GM12878 (cell line): ENCODE data around the gene GLRX2. TPM values are rescaled to one million over a fixed set of nuclear protein-coding genes. Genes with fewer than 3 reads are reported as not detected.

ENCODE experiments used
- ATAC-seq: fragments of 200-7000 bp; cut with Tn5 transposase; 3 replicates; pipeline ENCODE4 v1.9.1; 2020; ENCODE audit warnings: mild to moderate bottlenecking, moderate library complexity
- BruUV-seq: library from RNA; stranded (reverse); fragments of 400-500 nt; replicated peaks from 2 replicates; lab custom pipeline; 2021; lab: Mats Ljungman, UMichigan
- CTCF ChIA-PET: fragments of 300-600 bp; sonication (Branson Sonifier 250); formaldehyde crosslinking; extraction: SDS; loops from one replicate; lab custom pipeline; 2021; ENCODE audit warnings: inconsistent platforms; lab: Yijun Ruan, JAX
- POLR2A ChIA-PET: fragments of 350-600 bp; formaldehyde crosslinking; extraction: SDS; loops from one replicate; lab custom pipeline; 2021; ENCODE audit warnings: inconsistent platforms; lab: Charles Lee
- RAD21 ChIA-PET: fragments of 300-600 bp; sonication (Branson Sonifier 250); formaldehyde crosslinking; loops from one replicate; lab custom pipeline; 2023; ENCODE audit warnings: antibody characterized with exemption; ENCODE audit not compliant: unreplicated experiment; lab: Charles Lee
- SMC1A ChIA-PET: fragments of 300-600 bp; sonication (Branson Sonifier 250); formaldehyde crosslinking; loops from one replicate; lab custom pipeline; 2023; ENCODE audit not compliant: unreplicated experiment, uncharacterized antibody; lab: Charles Lee
- DNase-seq: peaks from one replicate; pipeline ENCODE4 v3.0.0-alpha.2; 2011; ENCODE audit warnings: low read depth, low spot score
- FAIRE-seq: peaks from 3 replicates; lab custom pipeline; 2011; peaks lifted over from hg19 to GRCh38; lab: Jason Lieb, UNC
- H2AFZ ChIP-seq: 2 replicates; pipeline ENCODE4 v1.6.0; 2011; ENCODE audit warnings: low read depth, low read length, control low read depth; ENCODE audit not compliant: control insufficient read depth
- H3K27ac ChIP-seq: 2 replicates; pipeline ENCODE4 v1.5.1; 2011; ENCODE audit warnings: control low read depth; ENCODE audit not compliant: control insufficient read depth, insufficient read depth
- H3K27me3 ChIP-seq, 2 experiments: replicated peaks in 1 of 2; 2 replicates each; pipeline versions ENCODE4 v1.6.0 to v1.6.1; 2011; ENCODE audit warnings: low read length in 1 of 2; ENCODE audit not compliant: control insufficient read depth in 2 of 2, insufficient read depth in 2 of 2
- H3K36me3 ChIP-seq, 2 experiments: 2 replicates each; pipeline ENCODE4 v1.5.1; 2011; ENCODE audit warnings: low read length in 1 of 2; ENCODE audit not compliant: control insufficient read depth in 2 of 2, insufficient read depth in 2 of 2
- H3K4me1 ChIP-seq: 2 replicates; pipeline ENCODE4 v1.6.1; 2011; ENCODE audit warnings: mild to moderate bottlenecking, low read length, moderate library complexity, mixed read lengths; ENCODE audit not compliant: control insufficient read depth, insufficient read depth
- H3K4me2 ChIP-seq: 2 replicates; pipeline ENCODE4 v1.6.0; 2011; ENCODE audit warnings: control low read depth; ENCODE audit not compliant: control insufficient read depth, insufficient read depth
- H3K4me3 ChIP-seq: fragments of 200-600 bp; sonication (generic); 2 replicates; pipeline ENCODE4 v1.5.1; 2016
- H3K79me2 ChIP-seq: 2 replicates; pipeline ENCODE4 v1.6.0; 2011; ENCODE audit warnings: low read length; ENCODE audit not compliant: control insufficient read depth, insufficient read depth
- H3K9ac ChIP-seq: 2 replicates; pipeline ENCODE4 v1.8.0; 2011; ENCODE audit warnings: low read length, control low read depth, mixed read lengths; ENCODE audit not compliant: control insufficient read depth, insufficient read depth
- H3K9me3 ChIP-seq: replicated peaks from 3 replicates; pipeline ENCODE4 v1.5.1; 2011; ENCODE audit warnings: mild to moderate bottlenecking, low read length; ENCODE audit not compliant: control insufficient read depth, insufficient read depth
- H4K20me1 ChIP-seq: 2 replicates; pipeline ENCODE4 v1.6.0; 2011; ENCODE audit not compliant: control insufficient read depth, insufficient read depth
- BACH1 ChIP-seq: fragments of 450-650 bp; IDR thresholded peaks from 2 replicates; pipeline ENCODE4 v1.6.1; 2017; ENCODE audit warnings: mild to moderate bottlenecking, borderline replicate concordance
- CBFB ChIP-seq: IDR thresholded peaks from 2 replicates; pipeline ENCODE4 v1.6.1; 2016; ENCODE audit warnings: antibody characterized with exemption, low read depth
- CREB1 ChIP-seq: IDR thresholded peaks from 2 replicates; pipeline ENCODE4 v1.6.1; 2012; ENCODE audit warnings: low read depth, mild to moderate bottlenecking, inconsistent platforms
- MTA3 ChIP-seq: IDR thresholded peaks from 2 replicates; pipeline ENCODE4 v1.6.1; 2012; ENCODE audit warnings: low read length, inconsistent platforms, borderline replicate concordance
- POLR2AphosphoS2 ChIP-seq: IDR thresholded peaks from 2 replicates; pipeline ENCODE4 v1.6.1; 2011; ENCODE audit warnings: low read depth, mild to moderate bottlenecking, low read length, improper control_type of control experiment, moderate library complexity
- POLR2AphosphoS5 ChIP-seq: IDR thresholded peaks from 2 replicates; pipeline ENCODE4 v1.6.1; 2011; ENCODE audit warnings: mild to moderate bottlenecking, low read length, inconsistent platforms
- SUZ12 ChIP-seq: fragments of 200-600 bp; sonication (generic); IDR thresholded peaks from one replicate; pipeline ENCODE4 v1.6.1; 2018; ENCODE audit warnings: antibody characterized with exemption, mild to moderate bottlenecking; ENCODE audit not compliant: unreplicated experiment
- WGBS: methylation state at CpG from one replicate; pipeline ENCODE4 v1.1.6; 2016; ENCODE audit warnings: low lambda C conversion rate; ENCODE audit not compliant: insufficient replicate concordance, insufficient coverage; ENCODE audit errors: missing lambda C conversion rate; 5-methylcytosine and 5-hydroxymethylcytosine counted together
- in situ Hi-C: fragments of 300-500 bp; cut with MboI; formaldehyde crosslinking; loops from 9 replicates; pipeline ENCODE4 v1.14.3; 2018; ENCODE audit warnings: mixed read lengths
- intact Hi-C: fragments of 100-400 bp; cut with micrococcal nuclease; formaldehyde crosslinking; loops from one replicate; pipeline ENCODE4 v1.14.2; 2022; ENCODE audit not compliant: unreplicated experiment
- polyA plus RNA-seq, 11 experiments: library from polyadenylated mRNA; depleted of rRNA in 4 of 11; unstranded in 6 of 11; stranded (reverse) in 5 of 11; fragments of >200 nt; fragmentation: Nextera tagmentation in 4 of 11; fragmentation: Illumina TruSeq in 1 of 11; extraction: Ambion mirVana in 4 of 11; extraction: Trizol in 1 of 11; gene quantifications; 1 replicate in 1 of 11; 2 replicates in 10 of 11; pipeline versions ENCODE4 v1.2.1 to v1.2.3, GENCODE V29; 2011 to 2016; ENCODE audit warnings: inconsistent platforms in 2 of 11, missing spikeins in 2 of 11, low read depth in 1 of 11
- total RNA-seq, 4 experiments: library from RNA; depleted of rRNA in 3 of 4; stranded (reverse); fragments of >200 nt in 3 of 4; fragmentation: Illumina TruSeq in 1 of 4; extraction: Trizol in 1 of 4; gene quantifications; 2 replicates each; pipeline versions ENCODE4 v1.2.1 to v1.2.3, GENCODE V29; 2013 to 2021
- TF ChIP-seq, protein P1 (sequence below): fragments of 450-650 bp; formaldehyde crosslinking; IDR thresholded peaks from 2 replicates; pipeline ENCODE4 v1.4.0; 2020; ENCODE audit warnings: mild to moderate bottlenecking, moderate library complexity

GLRX2 gene
- total and polyA plus RNA-seq, 10 of the 15 experiments (the other 5 are each of a cell fraction or from before 2014, with no cell fraction given), result 5.5 to 67.6 (median 16.6) TPM

DNA sequence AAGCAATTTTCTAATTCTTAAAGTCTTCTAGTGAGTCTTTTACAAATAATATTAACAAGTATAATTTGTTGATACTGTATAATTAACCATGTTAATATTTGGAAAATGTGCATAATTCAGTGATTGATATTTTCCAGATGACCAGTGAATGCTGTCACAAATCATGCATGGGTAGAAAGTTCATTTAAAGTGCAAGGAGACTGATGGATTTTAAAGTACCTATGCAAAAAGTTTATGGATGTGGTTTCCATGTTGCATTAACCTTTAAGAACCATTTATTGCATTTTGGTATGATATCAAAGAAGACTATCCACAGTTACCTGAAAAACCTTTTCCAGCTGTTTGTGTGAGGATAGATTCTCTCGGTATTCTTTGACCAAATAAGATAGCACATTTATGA lies 39.8 kb upstream of the GLRX2 start:
- in situ Hi-C loops, result no loop called here
- TF ChIP-seq, protein P1, sequence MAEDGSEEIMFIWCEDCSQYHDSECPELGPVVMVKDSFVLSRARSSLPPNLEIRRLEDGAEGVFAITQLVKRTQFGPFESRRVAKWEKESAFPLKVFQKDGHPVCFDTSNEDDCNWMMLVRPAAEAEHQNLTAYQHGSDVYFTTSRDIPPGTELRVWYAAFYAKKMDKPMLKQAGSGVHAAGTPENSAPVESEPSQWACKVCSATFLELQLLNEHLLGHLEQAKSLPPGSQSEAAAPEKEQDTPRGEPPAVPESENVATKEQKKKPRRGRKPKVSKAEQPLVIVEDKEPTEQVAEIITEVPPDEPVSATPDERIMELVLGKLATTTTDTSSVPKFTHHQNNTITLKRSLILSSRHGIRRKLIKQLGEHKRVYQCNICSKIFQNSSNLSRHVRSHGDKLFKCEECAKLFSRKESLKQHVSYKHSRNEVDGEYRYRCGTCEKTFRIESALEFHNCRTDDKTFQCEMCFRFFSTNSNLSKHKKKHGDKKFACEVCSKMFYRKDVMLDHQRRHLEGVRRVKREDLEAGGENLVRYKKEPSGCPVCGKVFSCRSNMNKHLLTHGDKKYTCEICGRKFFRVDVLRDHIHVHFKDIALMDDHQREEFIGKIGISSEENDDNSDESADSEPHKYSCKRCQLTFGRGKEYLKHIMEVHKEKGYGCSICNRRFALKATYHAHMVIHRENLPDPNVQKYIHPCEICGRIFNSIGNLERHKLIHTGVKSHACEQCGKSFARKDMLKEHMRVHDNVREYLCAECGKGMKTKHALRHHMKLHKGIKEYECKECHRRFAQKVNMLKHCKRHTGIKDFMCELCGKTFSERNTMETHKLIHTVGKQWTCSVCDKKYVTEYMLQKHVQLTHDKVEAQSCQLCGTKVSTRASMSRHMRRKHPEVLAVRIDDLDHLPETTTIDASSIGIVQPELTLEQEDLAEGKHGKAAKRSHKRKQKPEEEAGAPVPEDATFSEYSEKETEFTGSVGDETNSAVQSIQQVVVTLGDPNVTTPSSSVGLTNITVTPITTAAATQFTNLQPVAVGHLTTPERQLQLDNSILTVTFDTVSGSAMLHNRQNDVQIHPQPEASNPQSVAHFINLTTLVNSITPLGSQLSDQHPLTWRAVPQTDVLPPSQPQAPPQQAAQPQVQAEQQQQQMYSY (CRISPR knock-in tag), result no peak
- TF ChIP-seq POLR2AphosphoS5, result no peak
- TF ChIP-seq CREB1, result no peak
- no peak for TF ChIP-seq SUZ12
- no peak for TF ChIP-seq POLR2AphosphoS2
- no peak for TF ChIP-seq BACH1
- no peak for TF ChIP-seq MTA3
- TF ChIP-seq CBFB, result no peak
- TF ChIP-seq, all 136 proteins: peak for 0
- POLR2A ChIA-PET, result no interaction called here
- FAIRE-seq, result no peak
- Histone ChIP-seq H3K79me2 (no peaks in the 10 kb centered on the region; the same call in 1 of the 2 replicates), H3K36me3 (peaks cover 4 to 21% of the 10 kb centered on the region in 2 experiments), H3K4me3 (no peak overlapping the region), H2AFZ (no peak overlapping the region), H3K9me3 (no peaks in the 10 kb centered on the region), H3K27ac (no peak overlapping the region), H4K20me1 (no peaks in the 10 kb centered on the region), H3K4me1 (no peaks in the 10 kb centered on the region), H3K4me2 (no peak overlapping the region), H3K9ac (no peak overlapping the region), H3K27me3 (no peaks in the 10 kb centered on the region)
- SMC1A ChIA-PET, result no interaction called here
- no TSS peak for BruUV-seq
- CTCF ChIA-PET, result interaction anchor here (0.6 kb wide), 1 partner anchor 155 kb away, joined by 5 read pairs; no protein-coding TSS in a partner anchor
- intact Hi-C loops, result no loop called here
- WGBS, result 100% methylated on average over 1 of the region's 1 CpG
- no peak for DNase-seq
- ATAC-seq, result no peak
- RAD21 ChIA-PET, result no interaction called here
